Large intestine (tissue), 3 donors: ENCODE results near the gene CLASP1. TPM values are rescaled to one million over a fixed set of nuclear protein-coding genes. Genes with fewer than 3 reads are reported as not detected.
"Not testable (repeated sequence)": the region's sequence is repeated elsewhere in the genome, so short reads cannot be mapped to it uniquely, and the experiment has no call there.

Experiments used
- DNase-seq, 2 donors: peaks; one replicate each; pipeline versions ENCODE4 v3.0.0 to v3.0.0-alpha.2; 2013
- H3K27ac ChIP-seq: one replicate; pipeline ENCODE4 v1.5.1; 2013; ENCODE audit warnings: low read length
- H3K27me3 ChIP-seq: 2 replicates; pipeline ENCODE4 v1.6.1; 2013; ENCODE audit warnings: low read length; ENCODE audit not compliant: control insufficient read depth, insufficient read depth
- H3K36me3 ChIP-seq: 2 replicates; pipeline ENCODE4 v1.6.1; 2013; ENCODE audit warnings: low read length; ENCODE audit not compliant: control insufficient read depth, insufficient read depth
- H3K4me1 ChIP-seq: one replicate; pipeline ENCODE4 v1.6.1; 2013; ENCODE audit warnings: low read length; ENCODE audit not compliant: control insufficient read depth, insufficient read depth
- H3K4me3 ChIP-seq: one replicate; pipeline ENCODE4 v1.5.1; 2013; ENCODE audit warnings: low read length
- H3K9me3 ChIP-seq: one replicate; pipeline ENCODE4 v1.6.1; 2013; ENCODE audit warnings: mild to moderate bottlenecking, low read depth, low read length, moderate library complexity; ENCODE audit not compliant: control insufficient read depth
- WGBS: methylation state at CpG from one replicate; pipeline ENCODE4 v1.1.5; 2013; ENCODE audit warnings: low lambda C conversion rate; ENCODE audit not compliant: insufficient coverage; 5-methylcytosine and 5-hydroxymethylcytosine counted together
- polyA plus RNA-seq: library from polyadenylated mRNA; unstranded; fragments of 120-200 nt; gene quantifications from one replicate; pipeline ENCODE4 v1.2.1, GENCODE V29; 2013

Gene CLASP1
- polyA plus RNA-seq, 1 donor = 31.8 TPM

DNA sequence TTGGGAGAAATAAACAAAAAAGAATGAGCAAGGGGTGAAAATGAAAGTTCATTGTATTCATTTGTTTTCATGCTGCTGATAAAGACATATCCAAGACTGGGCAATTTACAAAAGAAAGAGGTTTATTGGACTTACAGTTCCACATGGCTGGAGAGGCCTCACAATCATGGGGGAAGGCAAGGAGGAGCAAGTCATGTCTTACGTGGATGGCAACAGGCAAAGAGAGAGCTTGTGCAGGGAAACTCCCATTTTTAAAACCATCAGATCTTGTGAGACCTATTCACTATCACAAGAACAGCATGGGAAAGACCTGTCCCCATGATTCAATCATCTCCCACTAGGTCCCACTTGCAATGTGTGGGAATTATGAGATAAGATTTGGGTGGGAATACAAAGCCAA is 85.5 kb downstream of the CLASP1 start:
- not testable (repeated sequence) for H3K27me3 ChIP-seq, H3K27ac ChIP-seq, DNase-seq, H3K4me3 ChIP-seq, H3K4me1 ChIP-seq, H3K36me3 ChIP-seq, H3K9me3 ChIP-seq
- no CpG with 5 or more reads among the region's 1 CpG for WGBS

DNA sequence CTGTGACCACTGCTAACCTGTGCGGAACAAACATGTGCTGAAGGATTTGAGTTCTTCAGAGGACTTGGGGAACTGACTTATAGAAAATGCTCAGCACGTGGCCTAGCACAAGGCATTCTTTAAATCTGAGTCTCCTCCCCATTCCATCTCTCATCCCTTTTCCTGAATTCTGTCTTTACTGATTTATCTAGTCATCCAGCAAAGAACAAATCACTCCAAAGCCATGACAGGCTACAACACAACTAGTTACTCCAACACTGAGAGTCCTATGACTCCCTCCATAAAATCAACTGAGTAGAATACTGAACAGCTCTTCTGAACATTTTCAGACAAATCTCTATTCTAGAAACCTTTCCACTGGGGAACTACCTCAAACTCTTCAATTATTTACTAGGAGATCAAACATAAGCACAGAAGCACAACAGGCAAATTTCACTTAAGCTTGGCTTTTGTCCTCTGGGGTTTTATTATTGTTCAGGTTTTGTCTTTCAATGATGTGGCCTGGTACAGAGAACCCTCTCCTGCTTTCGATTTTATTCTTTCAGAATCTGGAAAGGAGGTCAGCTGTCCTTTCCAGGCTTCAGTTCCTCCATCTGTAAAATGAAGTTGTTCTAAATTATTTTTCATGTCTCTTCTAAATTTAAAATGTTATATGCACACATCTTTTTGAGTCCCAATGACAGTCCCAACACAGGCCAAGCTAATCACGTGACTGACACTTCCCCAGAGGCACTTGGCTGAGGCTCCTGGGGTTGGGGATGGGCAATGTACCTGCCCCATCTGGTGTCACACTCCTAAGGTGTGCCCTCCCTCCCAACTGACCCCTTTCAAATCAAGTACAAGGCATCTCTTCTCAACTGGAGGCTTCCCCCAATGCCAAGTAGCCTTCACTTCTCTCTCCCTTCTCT is 86.7 kb downstream of the CLASP1 start:
- Histone ChIP-seq H3K9me3 (no peaks in the 10 kb centered on the region), H3K27me3 (no peaks in the 10 kb centered on the region), H3K27ac (no peak overlapping the region), H3K4me3 (no peak overlapping the region), H3K36me3 (peaks cover 2% of the 10 kb centered on the region), H3K4me1 (no peaks in the 10 kb centered on the region)
- no peak for DNase-seq
- no CpG with 5 or more reads among the region's 4 CpGs for WGBS

DNA sequence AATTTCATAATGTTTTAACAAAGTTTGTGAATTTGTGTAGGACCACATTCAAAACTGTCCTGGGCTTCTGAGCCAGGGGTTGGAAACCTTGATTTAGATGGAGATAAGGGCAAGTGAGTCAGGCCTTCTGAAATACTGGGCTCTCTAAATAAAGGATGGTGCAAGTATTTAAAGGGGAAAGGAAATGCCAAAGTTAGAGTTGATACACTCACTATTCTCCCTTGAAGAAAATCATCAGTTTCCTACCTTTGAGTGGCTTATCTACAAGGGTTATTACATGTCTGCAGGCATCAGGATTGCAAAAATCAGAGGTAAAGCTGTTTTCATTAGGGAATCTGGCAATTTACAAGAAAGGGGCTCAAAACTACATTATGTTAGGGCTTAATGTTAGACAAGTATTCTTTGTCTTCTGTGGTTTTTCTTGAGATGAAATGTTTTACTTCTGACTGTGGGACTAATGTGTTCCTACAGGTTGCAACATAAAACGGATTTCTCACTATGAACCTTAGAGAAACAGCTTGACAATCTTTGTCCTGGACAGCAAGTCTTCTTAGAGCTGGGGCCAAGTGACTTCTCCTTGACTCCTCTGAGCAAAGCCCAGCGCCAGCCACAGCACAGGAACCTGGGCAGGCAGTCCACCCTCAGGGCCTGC is 87.5 kb downstream of the CLASP1 start:
- DNase-seq = no peak
- Histone ChIP-seq H3K27me3 (no peaks in the 10 kb centered on the region), H3K27ac (no peak overlapping the region), H3K36me3 (no peaks in the 10 kb centered on the region), H3K4me3 (no peak overlapping the region), H3K9me3 (no peaks in the 10 kb centered on the region), H3K4me1 (peaks cover 3% of the 10 kb centered on the region)
- no CpG with 5 or more reads among the region's 2 CpGs for WGBS

DNA sequence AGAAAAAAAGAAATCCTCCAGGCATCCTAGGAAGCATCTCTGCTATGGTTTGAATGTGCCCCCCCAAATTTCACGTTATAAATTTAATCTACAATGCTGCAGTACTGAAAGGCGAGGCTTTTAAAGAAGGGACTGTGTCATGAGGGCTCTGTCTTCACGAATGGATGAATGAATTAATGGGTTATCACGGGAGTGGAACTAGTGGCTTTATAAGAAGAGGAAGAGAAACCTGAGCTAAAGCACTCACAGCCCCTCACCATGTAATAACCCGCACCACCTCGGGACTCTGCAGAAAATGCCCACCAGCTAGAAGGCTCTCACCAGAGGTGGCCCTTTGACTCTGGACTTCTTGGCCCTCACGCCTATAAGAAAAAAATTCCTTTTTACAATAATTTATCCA is 90.9 kb downstream of the CLASP1 start:
- H3K4me3 ChIP-seq = no peak overlapping the region
- H3K9me3 ChIP-seq = no peaks in the 10 kb centered on the region
- WGBS = no CpG with 5 or more reads among the region's 7 CpGs
- H3K27ac ChIP-seq = no peak overlapping the region
- no peaks in the 10 kb centered on the region for H3K36me3 ChIP-seq
- H3K27me3 ChIP-seq = no peaks in the 10 kb centered on the region
- peaks cover 6% of the 10 kb centered on the region for H3K4me1 ChIP-seq
- DNase-seq = no peak

DNA sequence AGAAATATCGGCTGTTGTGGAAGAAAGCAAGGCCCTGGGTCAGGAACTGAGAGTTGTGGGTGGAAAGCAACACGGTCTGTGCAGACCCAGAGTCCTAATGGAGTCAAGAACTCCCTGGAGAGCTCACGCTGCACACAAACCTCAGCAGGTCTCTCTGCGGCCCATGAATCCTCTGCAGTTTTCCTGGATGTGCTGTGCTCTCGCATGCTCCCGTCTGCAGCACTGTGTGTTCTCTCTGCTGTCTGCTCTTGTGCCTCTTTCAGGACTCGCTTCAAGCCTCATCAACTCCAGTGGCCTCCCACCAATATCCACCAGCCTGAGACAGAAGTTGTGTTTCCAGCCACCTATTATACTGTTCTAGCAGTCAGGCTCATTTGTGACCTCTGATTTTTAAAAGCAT is 94.3 kb downstream of the CLASP1 start:
- Histone ChIP-seq H3K4me1 (peaks cover 6% of the 10 kb centered on the region), H3K9me3 (peaks cover 3% of the 10 kb centered on the region), H3K4me3 (no peak overlapping the region), H3K36me3 (no peaks in the 10 kb centered on the region), H3K27ac (no peak overlapping the region), H3K27me3 (no peaks in the 10 kb centered on the region)
- no peak for DNase-seq
- WGBS = no CpG with 5 or more reads among the region's 7 CpGs

DNA sequence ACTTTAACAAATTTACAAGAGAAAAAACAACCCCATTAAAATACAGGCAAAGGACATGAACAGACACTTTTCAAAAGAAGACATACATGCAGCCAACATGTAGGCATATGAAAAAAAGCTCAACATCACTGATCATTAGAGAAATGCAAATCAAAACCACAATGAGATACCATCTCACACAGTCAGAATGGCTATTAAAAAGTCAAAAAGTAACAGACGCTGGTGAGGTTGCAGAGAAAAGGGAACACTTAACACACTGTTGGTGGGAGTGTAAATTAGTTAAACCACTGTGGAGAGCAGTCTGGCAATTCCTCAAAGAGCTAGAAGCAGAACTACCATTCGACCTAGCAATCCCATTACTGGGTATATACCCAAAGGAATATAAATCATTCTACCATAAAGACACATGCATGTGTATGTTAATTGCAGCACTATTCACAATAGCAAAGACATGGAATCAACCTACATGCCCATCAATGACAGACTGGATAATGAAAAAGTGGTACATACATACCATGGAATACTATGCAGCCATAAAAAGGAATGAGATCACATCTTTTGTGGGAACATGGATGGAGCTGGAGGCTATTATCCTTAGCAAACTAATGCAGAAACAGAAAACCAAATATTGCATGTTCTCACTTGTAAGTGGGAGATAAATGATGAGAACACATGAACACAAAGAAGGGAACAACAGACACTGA is 96.6 kb downstream of the CLASP1 start:
- not testable (repeated sequence) for H3K9me3 ChIP-seq, H3K36me3 ChIP-seq, H3K27me3 ChIP-seq, H3K4me3 ChIP-seq, H3K4me1 ChIP-seq, DNase-seq, H3K27ac ChIP-seq
- 71% methylated on average over 1 of the region's 2 CpGs for WGBS

DNA sequence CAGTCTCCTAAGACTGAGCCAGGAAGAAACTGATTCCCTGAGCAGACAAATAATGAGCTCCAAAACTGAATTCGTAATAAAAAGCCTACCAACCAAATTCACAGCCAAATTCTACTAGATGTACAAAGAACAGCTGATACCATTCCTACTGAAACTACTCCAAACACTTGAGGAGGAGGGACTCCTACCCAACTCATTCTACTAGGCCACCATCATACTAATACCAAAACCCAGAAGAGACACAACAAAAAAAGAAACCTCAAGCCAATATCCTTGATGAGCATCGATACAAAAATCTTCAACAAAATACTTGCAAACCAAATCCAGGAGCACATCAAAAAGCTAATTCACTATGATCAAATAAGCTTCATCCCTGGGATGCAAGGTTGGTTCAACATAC is 98.6 kb downstream of the CLASP1 start:
- peaks cover 3% of the 10 kb centered on the region for H3K9me3 ChIP-seq
- H3K4me1 ChIP-seq = no peaks in the 10 kb centered on the region
- no peaks in the 10 kb centered on the region for H3K36me3 ChIP-seq
- H3K4me3 ChIP-seq = no peak overlapping the region
- WGBS = 100% methylated on average over 1 of the region's 2 CpGs
- no peaks in the 10 kb centered on the region for H3K27me3 ChIP-seq
- DNase-seq = no peak
- no peak overlapping the region for H3K27ac ChIP-seq

DNA sequence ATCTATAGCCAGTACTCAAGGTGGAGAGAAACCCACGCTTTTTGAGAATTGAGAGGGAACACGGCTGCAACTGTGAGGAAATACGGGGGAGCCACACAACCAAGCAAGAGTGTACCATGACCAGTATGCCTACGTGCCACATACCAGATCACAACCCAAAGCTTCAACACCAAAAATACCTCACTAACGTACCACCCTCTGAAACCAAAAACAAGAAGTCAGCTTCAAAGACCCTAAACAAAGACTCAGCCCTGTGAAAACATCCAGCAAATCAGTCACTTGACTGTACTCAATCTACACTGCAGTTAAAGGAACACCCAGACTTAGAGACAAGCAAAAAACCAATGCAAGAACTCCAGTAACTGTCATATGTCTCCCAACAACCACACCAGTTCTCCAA is 101.6 kb downstream of the CLASP1 start:
- WGBS = no CpG with 5 or more reads among the region's 5 CpGs
- H3K4me1 ChIP-seq = no peaks in the 10 kb centered on the region
- H3K36me3 ChIP-seq = no peaks in the 10 kb centered on the region
- no peak overlapping the region for H3K4me3 ChIP-seq
- H3K27me3 ChIP-seq = no peaks in the 10 kb centered on the region
- DNase-seq = no peak
- peaks cover 3% of the 10 kb centered on the region for H3K9me3 ChIP-seq
- no peak overlapping the region for H3K27ac ChIP-seq

DNA sequence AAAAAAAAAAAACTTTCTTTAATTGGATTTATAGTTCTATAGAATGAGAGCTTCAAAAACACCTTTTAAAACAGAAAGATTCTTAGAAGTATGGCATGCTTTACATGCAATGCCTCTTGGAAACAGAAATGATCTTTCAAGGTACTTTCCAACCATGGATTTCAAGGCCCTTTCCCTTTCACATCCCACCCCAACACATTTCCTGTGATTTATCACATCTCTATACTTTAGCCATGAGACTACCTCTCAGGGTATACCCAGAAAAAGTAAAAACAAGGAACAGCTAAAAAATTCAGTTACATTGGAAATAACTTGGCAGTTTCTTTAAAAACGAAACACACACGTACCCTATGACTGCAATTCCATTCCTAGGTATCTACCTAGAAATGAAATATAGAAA is 103.3 kb downstream of the CLASP1 start:
- WGBS = no CpG with 5 or more reads among the region's 2 CpGs
- no peak for DNase-seq
- Histone ChIP-seq H3K27me3 (no peaks in the 10 kb centered on the region), H3K4me3 (no peak overlapping the region), H3K36me3 (no peaks in the 10 kb centered on the region), H3K4me1 (no peaks in the 10 kb centered on the region), H3K9me3 (peaks cover 3% of the 10 kb centered on the region), H3K27ac (no peak overlapping the region)

DNA sequence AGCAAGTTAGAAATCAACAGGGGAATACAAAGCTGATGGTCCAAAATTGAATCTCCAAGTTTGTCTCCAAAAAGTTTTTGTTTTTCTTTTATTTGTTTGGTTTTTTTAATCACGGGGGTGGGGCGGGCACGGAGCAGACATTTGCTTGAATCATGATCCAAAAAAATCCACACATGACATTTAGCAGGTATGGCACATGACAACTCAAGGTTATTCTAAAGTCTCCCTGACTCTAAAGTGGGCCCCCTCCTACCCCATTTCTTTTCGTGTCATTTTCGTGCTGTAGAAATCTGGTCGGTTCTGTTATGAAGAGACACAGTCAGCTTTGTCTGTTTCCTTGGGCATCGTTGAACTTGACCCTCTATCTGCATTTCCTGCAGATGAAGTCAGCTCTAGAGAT is 104.0 kb downstream of the CLASP1 start:
- no peak overlapping the region for H3K4me3 ChIP-seq
- no peaks in the 10 kb centered on the region for H3K4me1 ChIP-seq
- H3K27me3 ChIP-seq = no peaks in the 10 kb centered on the region
- DNase-seq = no peak
- no peaks in the 10 kb centered on the region for H3K9me3 ChIP-seq
- H3K36me3 ChIP-seq = no peaks in the 10 kb centered on the region
- H3K27ac ChIP-seq = no peak overlapping the region
- WGBS = 81% methylated on average over 4 of the region's 7 CpGs
